Stomach (tissue), 9 donors: ENCODE results near the gene GCNT1. TPM values are rescaled to one million over a fixed set of nuclear protein-coding genes. Genes with fewer than 3 reads are reported as not detected.
"Not testable (repeated sequence)": the region's sequence is repeated elsewhere in the genome, so short reads cannot be mapped to it uniquely, and the experiment has no call there.

ENCODE experiments used
- DNase-seq, 2 donors: peaks; one replicate each; pipeline versions ENCODE4 v3.0.0 to v3.0.0-alpha.2; 2013 to 2019
- H3K27ac ChIP-seq, 5 donors: fragments of 200-600 bp in 4 of 5; sonication (generic) in 4 of 5; one replicate each; pipeline ENCODE4 v1.5.1; 2013 to 2019; ENCODE audit warnings: mild to moderate bottlenecking in 1 of 5, moderate library complexity in 1 of 5
- H3K27me3 ChIP-seq, 3 donors: fragments of 200-600 bp; sonication (generic); one replicate each; pipeline ENCODE4 v1.5.1; 2017 to 2019; ENCODE audit warnings: mixed run types in 1 of 3
- H3K36me3 ChIP-seq, 4 donors: fragments of 200-600 bp; sonication (generic); 1 replicate in 3 of 4; 2 replicates in 1 of 4; pipeline ENCODE4 v1.5.1; 2016 to 2019
- H3K4me1 ChIP-seq, 4 donors: fragments of 200-600 bp; sonication (generic); one replicate each; pipeline ENCODE4 v1.5.1; 2016 to 2019
- H3K4me3 ChIP-seq, 4 donors: fragments of 200-600 bp; sonication (generic) in 3 of 4; one replicate each; pipeline ENCODE4 v1.5.1; 2016 to 2019; ENCODE audit warnings: mild to moderate bottlenecking in 1 of 4
- H3K9me3 ChIP-seq, 4 donors: fragments of 200-600 bp; sonication (generic); one replicate each; pipeline ENCODE4 v1.5.1; 2016 to 2019
- EP300 ChIP-seq: sonication (generic); formaldehyde crosslinking; IDR thresholded peaks from one replicate; pipeline ENCODE4 v1.6.1; 2017; ENCODE audit warnings: antibody characterized with exemption
- POLR2A ChIP-seq, 4 donors: fragments of 450-650 bp; IDR thresholded peaks; one replicate each; pipeline ENCODE4 v1.6.1; 2016; ENCODE audit warnings: antibody characterized with exemption in 4 of 4, control low read depth in 2 of 4, mild to moderate bottlenecking in 1 of 4, moderate library complexity in 1 of 4
- POLR2AphosphoS5 ChIP-seq, 3 donors: sonication (generic); formaldehyde crosslinking; IDR thresholded peaks; one replicate each; pipeline ENCODE4 v1.6.1; 2016; ENCODE audit warnings: antibody characterized with exemption in 3 of 3
- WGBS, 5 donors: extraction: QIAGEN DNeasy Blood & Tissue Kit in 3 of 5; methylation state at CpG; one replicate each; pipeline versions ENCODE4 v1.1.5 to v1.1.7; 2013 to 2018; 5-methylcytosine and 5-hydroxymethylcytosine counted together
- intact Hi-C: fragments of 100-400 bp; cut with DNase I; formaldehyde crosslinking; loops from one replicate; pipeline ENCODE4 v1.15.1; 2023; ENCODE audit warnings: low total_unique reads
- polyA plus RNA-seq, 3 donors: library from polyadenylated mRNA; stranded (reverse); fragments of 200-250 nt; gene quantifications; one replicate each; pipeline ENCODE4 v1.2.3, GENCODE V29; 2013
- total RNA-seq, 5 donors: library from RNA; depleted of rRNA; stranded (reverse); fragments of >200 nt; gene quantifications; one replicate each; pipeline versions ENCODE4 v1.1.0 to v1.2.3, GENCODE V29; 2014 to 2016
- TF ChIP-seq, protein P1 (sequence below), 7 experiments: fragments of 450-650 bp in 4 of 7; fragments of 200-600 bp in 3 of 7; sonication (generic) in 3 of 7; IDR thresholded peaks; one replicate each; pipeline ENCODE4 v1.5.1; 2016 to 2019; ENCODE audit warnings: antibody characterized with exemption in 7 of 7, control low read depth in 2 of 7, mild to moderate bottlenecking in 1 of 7
- donor health status: healthy with polysubstance abuse.
- donor health status: Bipolar disorder and iron deficiency.
- donor health status: healthy.

GCNT1 gene
- total and polyA plus RNA-seq, 8 donors = 3.1 to 136 (median 11.6) TPM

DNA sequence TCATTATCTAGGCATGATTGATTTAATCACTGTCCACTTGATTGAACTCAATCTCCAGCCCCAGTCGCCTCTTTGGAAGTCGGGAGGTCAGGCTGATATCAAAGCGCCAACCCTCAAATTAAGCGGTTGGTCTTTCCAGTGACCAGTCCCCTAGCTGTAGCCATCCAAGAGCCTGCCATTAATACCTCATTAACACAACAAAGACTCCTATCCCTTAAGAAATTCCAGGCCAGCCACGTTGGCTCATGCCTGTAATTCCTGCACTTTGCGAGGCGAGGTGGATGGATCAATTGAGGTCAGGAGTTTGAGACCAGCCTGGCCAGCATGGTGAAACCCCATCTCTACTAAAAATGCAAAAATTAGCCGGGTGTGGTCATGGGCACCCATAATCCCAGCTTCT is 27.4 kb upstream of the GCNT1 start:
- intact Hi-C loops = no loop called here
- Histone ChIP-seq H3K27ac (no peak overlapping the region), H3K9me3 (no peaks in the 10 kb centered on the region), H3K27me3 (no peaks in the 10 kb centered on the region), H3K4me3 (no peak overlapping the region), H3K36me3 (no peaks in the 10 kb centered on the region), H3K4me1 (no peaks in the 10 kb centered on the region)
- no peak for TF ChIP-seq EP300
- WGBS, 5 donors = 87 to 92% (median 89%) methylated on average over 8 of the region's 8 CpGs
- DNase-seq = no peak

DNA sequence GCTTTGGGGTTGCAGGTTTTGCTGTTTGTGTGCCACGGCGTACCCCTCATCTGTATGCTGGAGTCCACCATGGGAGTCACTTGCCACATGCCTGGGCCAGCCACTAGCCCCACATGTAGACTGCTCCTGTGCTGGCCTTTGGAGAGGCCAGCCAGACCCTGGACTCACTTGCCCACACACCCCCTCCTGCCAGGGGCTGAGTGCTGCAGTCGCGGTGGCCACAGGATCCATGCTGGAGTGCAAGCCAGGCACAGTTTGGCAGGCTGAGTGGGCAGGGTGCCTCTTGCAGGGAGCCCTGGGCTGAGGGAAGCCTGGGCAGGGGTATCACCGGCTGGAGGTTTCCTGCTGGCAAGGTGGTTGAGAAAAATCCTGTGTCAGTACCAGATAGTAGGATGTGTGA is 25.6 kb upstream of the GCNT1 start:
- DNase-seq = no peak
- Histone ChIP-seq H3K27me3 (no peaks in the 10 kb centered on the region), H3K9me3 (no peaks in the 10 kb centered on the region), H3K27ac (no peak overlapping the region), H3K36me3 (no peaks in the 10 kb centered on the region), H3K4me1 (no peaks in the 10 kb centered on the region), H3K4me3 (no peak overlapping the region)
- no peak for TF ChIP-seq POLR2A (IDR thresholded peaks at IDR 0.05)
- TF ChIP-seq, protein P1, sequence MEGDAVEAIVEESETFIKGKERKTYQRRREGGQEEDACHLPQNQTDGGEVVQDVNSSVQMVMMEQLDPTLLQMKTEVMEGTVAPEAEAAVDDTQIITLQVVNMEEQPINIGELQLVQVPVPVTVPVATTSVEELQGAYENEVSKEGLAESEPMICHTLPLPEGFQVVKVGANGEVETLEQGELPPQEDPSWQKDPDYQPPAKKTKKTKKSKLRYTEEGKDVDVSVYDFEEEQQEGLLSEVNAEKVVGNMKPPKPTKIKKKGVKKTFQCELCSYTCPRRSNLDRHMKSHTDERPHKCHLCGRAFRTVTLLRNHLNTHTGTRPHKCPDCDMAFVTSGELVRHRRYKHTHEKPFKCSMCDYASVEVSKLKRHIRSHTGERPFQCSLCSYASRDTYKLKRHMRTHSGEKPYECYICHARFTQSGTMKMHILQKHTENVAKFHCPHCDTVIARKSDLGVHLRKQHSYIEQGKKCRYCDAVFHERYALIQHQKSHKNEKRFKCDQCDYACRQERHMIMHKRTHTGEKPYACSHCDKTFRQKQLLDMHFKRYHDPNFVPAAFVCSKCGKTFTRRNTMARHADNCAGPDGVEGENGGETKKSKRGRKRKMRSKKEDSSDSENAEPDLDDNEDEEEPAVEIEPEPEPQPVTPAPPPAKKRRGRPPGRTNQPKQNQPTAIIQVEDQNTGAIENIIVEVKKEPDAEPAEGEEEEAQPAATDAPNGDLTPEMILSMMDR (IDR thresholded peaks at IDR 0.05) = no peak
- no peak for TF ChIP-seq POLR2AphosphoS5 (IDR thresholded peaks at IDR 0.05)
- TF ChIP-seq EP300 = no peak
- intact Hi-C loops = no loop called here
- WGBS, 5 donors = 79 to 100% (median 95%) methylated on average over 1 to 5 of the region's 5 CpGs

DNA sequence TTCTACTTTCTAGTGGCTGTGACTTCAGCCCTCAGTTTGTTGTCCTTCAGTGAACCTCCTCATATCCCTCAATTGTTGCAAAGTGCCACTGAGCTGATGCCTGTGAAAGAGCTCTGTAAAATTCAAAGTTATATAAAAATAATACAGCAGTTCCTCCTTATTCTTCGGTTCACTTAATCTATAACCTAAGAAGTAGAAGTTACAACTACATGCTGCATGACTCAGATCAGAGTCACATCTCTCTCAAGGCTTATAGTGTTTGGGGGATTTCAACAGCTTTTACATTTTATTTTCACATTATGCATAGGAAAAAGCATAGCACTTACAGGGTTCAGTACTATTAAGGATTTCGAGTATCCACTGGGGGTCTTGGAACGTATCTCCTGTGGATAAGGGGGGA is 25.1 kb upstream of the GCNT1 start:
- no peak overlapping the region for H3K4me3 ChIP-seq
- H3K27me3 ChIP-seq = no peaks in the 10 kb centered on the region
- DNase-seq = no peak
- WGBS, 5 donors = 75 to 87% (median 82%) methylated on average over 3 of the region's 3 CpGs
- no peaks in the 10 kb centered on the region for H3K4me1 ChIP-seq
- TF ChIP-seq EP300 (no peak), POLR2AphosphoS5 (IDR thresholded peaks at IDR 0.05) (no peak), POLR2A (IDR thresholded peaks at IDR 0.05) (no peak)
- TF ChIP-seq, protein P1 (IDR thresholded peaks at IDR 0.05) = no peak
- H3K36me3 ChIP-seq = no peaks in the 10 kb centered on the region
- H3K27ac ChIP-seq = no peak overlapping the region
- intact Hi-C loops = no loop called here
- H3K9me3 ChIP-seq = no peaks in the 10 kb centered on the region

DNA sequence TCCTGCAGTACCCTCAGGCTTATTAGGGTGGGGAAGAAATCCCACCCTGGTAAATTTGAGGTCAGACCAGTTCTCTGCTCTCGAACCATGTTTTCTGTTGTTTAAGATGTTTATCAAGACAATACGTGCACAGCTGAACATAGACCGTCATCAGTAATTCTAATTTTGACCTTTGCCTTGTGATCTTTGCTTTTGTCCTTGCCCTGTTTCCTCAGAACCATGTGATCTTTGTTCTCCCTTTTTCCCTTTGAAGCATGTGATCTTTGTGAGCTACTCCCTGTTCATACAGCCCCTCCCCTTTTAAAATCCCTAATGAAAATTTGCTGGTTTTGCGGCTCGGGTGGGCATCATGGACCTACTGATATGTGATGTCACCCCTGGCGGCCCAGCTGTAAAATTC is 24.1 kb upstream of the GCNT1 start:
- H3K4me1 ChIP-seq, H3K27ac ChIP-seq, H3K4me3 ChIP-seq, H3K36me3 ChIP-seq, H3K27me3 ChIP-seq, H3K9me3 ChIP-seq, DNase-seq, intact Hi-C loops: not testable (repeated sequence)
- 81 to 88% (median 84%) methylated on average over 6 of the region's 6 CpGs for WGBS, 5 donors

DNA sequence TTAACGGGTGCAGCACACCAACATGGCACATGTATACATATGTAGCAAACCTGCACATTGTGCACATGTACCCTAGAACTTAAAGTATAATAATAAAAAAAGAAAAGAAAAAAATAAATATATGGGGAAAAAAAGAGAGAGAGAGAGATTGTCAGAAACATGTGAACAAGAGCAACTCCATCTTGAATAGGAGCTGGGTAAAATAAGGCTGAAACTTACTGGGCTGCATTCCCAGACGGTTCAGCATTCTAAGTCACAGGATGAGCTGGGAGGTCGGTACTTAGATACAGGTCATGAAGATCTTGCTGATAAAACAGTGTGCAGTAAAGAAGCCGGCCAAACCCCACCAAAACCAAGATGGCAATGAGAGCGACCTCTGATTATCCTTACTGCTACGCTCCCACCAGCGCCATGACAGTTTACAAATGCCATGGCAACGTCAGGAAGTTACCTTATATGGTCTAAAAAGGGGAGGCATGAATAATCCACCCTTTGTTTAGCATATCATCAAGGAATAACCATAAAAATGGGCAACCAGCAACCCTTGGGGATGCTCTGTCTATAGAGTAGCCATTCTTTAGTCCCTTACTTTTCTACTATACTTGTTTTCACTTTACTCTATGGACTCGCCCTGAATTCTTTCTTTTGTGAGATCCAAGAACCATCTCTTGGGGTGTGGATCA is 21.8 kb upstream of the GCNT1 start:
- H3K4me1 ChIP-seq, H3K27me3 ChIP-seq, intact Hi-C loops, DNase-seq, H3K27ac ChIP-seq, H3K4me3 ChIP-seq, H3K9me3 ChIP-seq, H3K36me3 ChIP-seq: not testable (repeated sequence)
- WGBS, 5 donors = 82 to 91% (median 89%) methylated on average over 9 of the region's 9 CpGs

DNA sequence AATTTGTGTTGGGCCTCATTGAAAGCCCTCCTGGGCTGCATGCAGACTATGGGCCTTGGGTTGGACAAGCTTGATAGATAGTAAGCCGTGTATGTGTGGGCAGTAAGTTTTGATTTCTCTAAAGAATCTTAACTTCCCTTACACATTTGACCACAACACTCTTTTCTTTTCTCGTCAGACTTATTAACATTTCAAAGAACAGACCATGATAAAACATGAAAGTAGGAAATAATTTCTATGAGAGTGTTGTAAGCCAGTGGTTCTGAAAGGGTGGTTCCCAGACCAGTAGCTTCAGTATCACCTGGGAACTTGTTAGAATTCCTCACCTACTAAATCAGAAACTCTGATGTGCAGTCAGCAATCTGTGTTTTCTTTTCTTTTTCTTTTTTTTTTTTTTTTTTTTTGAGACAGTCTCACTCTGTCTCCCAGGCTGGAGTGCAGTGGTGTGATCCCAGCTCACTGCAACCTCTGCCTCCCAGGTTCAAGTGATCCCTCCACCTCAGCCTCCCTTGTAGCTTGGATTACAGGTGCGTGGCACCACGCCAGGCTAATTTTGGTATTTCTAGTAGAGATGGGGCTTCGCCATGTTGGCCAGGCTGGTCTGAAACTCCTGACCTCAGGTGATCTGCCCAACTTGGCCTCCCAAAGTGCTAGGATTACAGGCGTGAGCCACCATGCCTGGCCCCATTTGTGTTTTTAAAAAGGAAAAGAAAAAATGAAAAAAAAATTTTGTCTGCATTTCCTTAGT is 20.0 kb upstream of the GCNT1 start:
- 78 to 91% (median 86%) methylated on average over 6 of the region's 6 CpGs for WGBS, 5 donors
- no peak for DNase-seq
- Histone ChIP-seq H3K27me3 (no peaks in the 10 kb centered on the region), H3K36me3 (no peaks in the 10 kb centered on the region), H3K4me1 (peaks cover 0 to 2% (median 0%) of the 10 kb centered on the region in 4 donors), H3K27ac (no peak overlapping the region), H3K9me3 (no peaks in the 10 kb centered on the region), H3K4me3 (no peak overlapping the region)
- TF ChIP-seq POLR2AphosphoS5 (IDR thresholded peaks at IDR 0.05) (no peak), POLR2A (IDR thresholded peaks at IDR 0.05) (no peak)
- TF ChIP-seq, protein P1 (IDR thresholded peaks at IDR 0.05) = no peak
- intact Hi-C loops = no loop called here
